NCI-H446 treated with DMSO at 0.1 percent for 48 hours (cell line): ENCODE results near the gene ZNF292.
"Not testable (repeated sequence)": the region's sequence is repeated elsewhere in the genome, so short reads cannot be mapped to it uniquely, and the experiment has no call there.

Experiments
- DNase-seq: peaks from one replicate; lab custom pipeline; 2025; lab: John Stamatoyannopoulos, UW

The ZNF292 gene

GRCh38 chr6:87164004-87164403 is 8.6 kb downstream of the ZNF292 start:
- no peak for DNase-seq

DNA sequence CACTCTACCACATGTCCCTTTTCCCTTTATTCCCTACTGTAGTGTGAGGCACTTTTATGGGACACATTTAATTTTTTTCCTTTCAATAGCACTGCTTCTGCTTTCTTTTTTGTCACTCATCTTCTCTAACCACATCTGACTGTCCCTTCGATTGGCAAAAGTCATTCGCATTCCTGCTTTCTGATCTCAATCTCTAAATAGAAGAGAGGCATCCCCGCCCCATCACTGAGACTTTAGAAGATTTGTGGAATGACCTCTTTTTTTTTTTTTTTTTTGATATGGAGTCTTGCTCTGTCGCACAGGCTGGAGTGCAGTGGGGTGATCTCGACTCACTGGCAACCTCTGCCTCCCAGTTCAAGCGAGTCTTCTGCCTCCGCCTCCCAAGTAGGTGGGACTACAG is 9.1 kb downstream of the ZNF292 start:
- no peak for DNase-seq

GRCh38 chr6:87165185-87165584 is 9.8 kb downstream of the ZNF292 start:
- DNase-seq: no peak

- no peak for DNase-seq
Observed at GRCh38 chr6:87171938-87172633, 16.7 kb downstream of the ZNF292 start.

DNA sequence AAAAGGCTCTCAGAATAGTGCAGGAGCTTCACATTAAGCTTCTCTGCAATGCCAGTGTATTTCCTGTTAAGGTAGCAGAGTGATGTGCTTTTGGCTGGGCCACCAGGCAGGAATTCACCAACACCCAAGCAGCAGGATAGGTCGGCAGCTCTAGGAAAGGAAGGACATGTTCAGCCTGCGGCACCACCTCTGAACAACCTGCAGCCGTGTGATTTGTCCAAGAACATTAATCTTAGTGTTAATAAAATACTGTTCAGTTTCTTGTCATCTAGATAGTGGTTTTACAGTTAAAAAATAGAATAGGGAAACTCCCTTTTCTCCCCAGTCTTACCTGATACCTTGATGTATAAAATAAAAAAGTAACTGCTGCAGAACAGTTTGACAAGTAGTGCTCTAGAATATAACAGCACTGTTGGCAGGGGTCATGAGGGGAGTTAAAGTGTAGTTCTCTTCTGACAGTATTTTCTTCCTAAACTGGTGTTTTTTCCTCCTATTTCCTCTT is 18.8 kb downstream of the ZNF292 start:
- no peak for DNase-seq

GRCh38 chr6:87176493-87176892 is 21.1 kb downstream of the ZNF292 start:
- DNase-seq: no peak

GRCh38 chr6:87180105-87180728 is 24.9 kb downstream of the ZNF292 start:
- no peak for DNase-seq

DNA sequence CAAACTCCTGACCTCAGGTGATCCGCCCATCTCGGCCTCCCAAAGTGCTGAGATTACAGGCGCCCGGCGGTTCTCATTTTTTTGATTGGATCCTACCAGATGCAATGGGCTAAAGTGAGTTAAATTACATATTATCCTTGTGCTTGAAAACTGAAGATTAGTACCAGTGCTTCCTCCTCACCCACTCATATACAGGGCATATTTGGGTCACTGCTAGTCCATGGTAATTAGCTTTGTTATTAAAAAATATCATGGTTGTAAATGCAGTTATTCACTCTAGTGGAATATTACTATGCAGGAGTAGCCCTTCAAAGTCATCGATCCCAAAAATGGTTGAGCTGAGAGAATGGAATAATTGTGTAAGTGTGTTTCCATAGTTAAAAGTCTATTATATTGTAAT is 26.5 kb downstream of the ZNF292 start:
- no peak for DNase-seq

DNA sequence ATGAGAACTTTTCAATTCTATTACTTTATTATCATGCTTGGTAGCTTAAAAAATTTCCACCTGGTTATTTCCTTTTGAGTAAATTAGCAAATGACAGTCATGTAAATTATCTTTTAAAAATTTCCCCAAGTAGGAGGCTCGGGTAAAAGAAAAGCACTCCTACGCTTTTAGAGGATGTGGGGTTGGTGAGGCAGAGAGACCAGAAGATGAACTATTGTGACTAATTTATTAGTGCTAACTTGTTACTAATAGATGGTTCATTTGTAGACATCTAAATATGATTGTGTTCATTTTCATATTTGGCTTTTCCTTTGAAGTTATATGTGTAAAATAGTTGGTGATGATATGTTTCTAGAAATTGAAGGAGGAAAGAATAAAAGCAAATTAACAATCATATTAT is 27.0 kb downstream of the ZNF292 start:
- DNase-seq: no peak

- DNase-seq: no peak
Observed at GRCh38 chr6:87182940-87183339, 27.6 kb downstream of the ZNF292 start.

GRCh38 chr6:87183687-87184086 is 28.3 kb downstream of the ZNF292 start:
- no peak for DNase-seq

- DNase-seq: no peak
Observed at GRCh38 chr6:87184762-87185250, 29.4 kb downstream of the ZNF292 start.

DNA sequence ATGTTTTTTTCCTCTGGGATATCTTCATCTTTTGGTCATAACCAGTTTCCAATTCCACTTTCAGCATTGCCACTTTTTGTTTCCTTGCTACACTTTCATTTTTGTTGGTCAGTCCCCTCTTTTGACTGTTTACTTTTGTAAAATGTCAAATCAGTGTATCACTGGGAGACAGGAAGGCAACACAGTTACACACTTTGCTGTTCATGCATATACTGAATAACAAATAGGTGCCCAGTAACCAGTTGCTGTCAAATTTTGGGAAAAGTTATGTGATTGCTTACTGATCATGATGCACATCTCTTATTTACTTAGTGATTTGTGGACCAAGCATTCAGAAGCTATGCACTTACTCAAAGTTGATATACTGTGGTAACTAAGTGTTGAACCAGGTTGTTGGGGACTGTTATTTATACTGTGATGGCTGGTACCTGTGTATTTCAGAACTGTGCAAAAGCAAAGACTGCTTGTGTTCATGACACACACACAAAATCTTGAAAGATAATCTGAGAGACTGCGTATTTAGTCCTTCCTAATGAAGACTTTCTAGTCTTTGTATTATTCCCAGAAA is 41.0 kb downstream of the ZNF292 start:
- no peak for DNase-seq

DNA sequence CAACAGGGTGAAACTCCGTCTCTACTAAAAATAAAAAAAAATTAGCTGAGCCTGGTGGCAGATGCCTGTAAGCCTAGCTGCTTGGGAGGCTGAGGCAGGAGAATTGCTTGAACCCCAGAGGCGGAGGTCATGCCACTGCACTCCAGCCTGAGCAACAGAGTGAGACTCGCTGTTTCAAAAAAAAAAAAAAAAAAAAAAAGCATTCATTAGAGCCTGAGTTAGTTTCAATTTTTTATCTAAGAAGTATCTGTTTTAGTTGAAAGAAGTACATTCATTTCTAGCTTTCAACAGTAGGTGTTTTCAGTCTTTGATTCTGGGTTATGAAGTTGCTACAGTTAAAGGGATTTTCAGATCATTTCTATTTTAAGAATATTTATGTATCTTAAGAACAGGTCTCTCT is 42.2 kb downstream of the ZNF292 start:
- DNase-seq: no peak

DNA sequence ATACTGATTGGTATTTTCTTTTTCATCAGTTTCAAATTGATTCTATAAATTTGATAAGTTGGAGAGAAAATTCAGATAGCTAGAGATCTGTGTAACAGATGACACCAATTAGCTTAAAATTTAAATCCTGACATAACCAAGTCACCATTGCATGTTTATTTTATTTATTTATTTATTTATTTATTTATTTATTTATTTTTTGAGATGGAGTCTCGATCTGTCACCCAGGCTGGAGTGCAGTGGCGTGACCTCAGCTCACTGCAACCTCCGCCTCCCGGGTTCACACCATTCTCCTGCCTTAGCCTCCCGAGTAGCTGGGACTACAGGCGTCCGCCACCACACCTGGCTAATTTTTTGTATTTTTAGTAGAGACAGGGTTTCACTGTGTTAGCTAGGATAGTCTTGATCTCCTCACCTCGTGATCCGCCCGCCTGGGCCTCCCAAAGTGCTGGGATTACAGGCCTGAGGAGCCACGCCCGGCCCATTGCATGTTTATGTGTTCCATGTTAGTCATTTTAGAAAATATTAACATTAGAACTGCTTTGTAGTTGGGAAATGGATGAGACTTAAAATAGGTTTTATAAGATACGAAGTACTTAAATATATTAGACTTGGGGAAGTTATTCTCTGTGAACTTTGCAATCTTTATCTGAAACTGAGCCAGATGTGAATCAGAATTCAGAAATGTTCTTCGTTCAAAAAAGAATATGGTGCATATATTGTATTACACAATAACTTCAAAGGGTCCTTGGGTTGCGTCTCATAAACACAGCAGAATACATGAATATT is 42.9 kb downstream of the ZNF292 start:
- not testable (repeated sequence) for DNase-seq

DNA sequence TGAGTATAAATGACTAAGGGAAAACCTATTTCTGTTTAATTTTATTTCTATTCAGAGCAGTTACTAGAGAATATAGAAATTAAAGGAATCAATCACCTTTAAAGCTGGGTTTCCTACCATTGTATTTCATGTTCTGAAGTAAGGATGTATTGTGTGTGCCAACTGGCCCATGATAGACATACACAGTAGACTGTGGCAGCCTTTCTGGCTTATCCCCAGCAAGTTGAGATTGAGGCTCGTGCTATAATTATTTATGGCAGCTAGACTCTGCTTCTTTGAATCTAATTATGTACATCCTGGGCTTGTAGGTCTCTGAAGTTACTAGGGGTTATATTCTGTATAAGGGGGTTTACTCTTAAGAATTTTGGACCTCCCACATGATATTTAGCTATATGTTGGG is 44.4 kb downstream of the ZNF292 start:
- DNase-seq: peak; percentile 12

DNA sequence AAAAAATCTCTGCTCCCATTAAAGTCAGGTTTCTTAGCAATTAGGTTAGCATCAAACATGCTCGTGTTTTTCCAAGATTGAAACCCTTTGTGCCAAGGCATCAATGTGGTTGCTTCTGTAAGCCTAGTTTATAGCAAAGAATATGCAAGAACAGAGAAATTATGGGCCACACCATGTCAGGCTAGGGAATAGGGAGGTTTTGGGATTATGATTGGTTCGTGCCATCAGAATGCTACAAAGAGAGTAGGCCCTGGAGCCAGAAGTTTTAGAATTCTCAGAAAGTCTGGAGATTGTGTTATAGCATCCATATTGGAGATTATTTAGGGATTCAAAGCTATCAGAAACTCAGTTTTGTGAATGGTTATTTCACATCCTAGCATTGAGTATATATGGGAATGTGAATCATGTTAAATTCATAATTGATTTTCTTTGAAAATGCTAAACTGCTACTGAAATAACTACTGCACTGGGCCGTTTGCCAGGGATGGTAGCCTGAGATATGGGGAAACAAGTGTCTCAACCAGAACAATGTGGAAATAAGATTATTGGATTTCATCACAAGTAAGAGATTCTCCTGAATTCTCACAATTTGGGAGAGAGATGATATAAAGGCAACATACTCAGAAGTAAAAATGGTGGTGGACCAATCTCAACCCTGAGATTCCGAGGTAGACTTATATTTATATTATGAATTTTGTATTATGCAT is 45.3 kb downstream of the ZNF292 start:
- no peak for DNase-seq

DNA sequence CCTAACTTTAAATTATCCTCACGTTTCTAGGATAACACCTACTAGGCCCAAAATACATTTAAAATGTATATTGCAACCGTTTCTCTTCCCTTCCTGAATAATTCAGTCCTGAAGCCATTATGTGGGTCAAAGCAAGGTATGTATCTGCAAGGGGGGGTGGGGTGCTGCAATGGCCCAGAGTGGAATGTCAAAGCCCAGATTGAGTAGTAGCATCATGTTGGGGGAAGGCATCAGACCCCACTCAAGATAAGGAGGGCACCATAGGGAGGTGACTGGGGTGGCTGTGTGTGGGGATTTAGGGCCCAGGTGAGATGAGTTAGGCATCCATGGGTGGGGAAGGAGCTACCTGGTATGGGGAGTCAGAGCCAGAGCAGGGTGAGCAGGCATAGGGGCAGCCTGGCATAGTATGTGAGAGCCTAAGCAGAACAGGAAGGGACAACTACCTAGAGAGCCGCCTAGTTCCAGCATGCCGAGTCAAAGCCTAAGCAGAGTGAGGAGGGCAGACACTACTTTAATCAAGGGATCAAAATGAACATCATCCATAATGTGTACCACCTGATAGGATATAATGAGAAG is 48.2 kb downstream of the ZNF292 start:
- DNase-seq: no peak

GRCh38 chr6:87209812-87210211 is 54.4 kb downstream of the ZNF292 start:
- no peak for DNase-seq

- DNase-seq: no peak
Observed at GRCh38 chr6:87210979-87211378, 55.6 kb downstream of the ZNF292 start.

DNA sequence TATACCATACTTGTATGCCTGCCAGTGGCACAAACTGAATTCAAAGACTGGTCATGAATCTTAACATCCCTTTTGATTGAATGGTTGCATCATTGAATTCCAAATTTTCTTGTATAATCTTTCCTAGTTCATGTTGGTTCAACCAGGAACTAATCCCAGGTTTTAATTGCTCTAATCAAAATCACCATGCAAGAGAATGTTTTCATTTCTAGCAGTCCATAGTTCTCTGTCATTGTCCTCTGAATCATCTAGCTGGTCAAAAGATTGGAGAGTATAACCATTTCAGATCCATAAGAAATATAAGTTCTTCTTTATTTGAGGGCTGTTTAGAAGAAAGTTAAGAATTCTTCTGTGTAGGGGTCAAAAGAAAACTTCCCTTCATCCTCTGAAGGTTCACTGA is 57.2 kb downstream of the ZNF292 start:
- no peak for DNase-seq
